Measurements from ENCODE around the gene NDUFA6.
"Not testable (repeated sequence)": the region's sequence is repeated elsewhere in the genome, so short reads cannot be mapped to it uniquely, and the experiment has no call there.

The NDUFA6 gene

GRCh38 chr22:42111798-42112197 is 21.2 kb upstream of the NDUFA6 start:
- Histone ChIP-seq H3K27ac (ENCODE audit: low read depth, low read length, poor library complexity, severe bottlenecking) (no peak overlapping the region), H3K36me3 (ENCODE audit: insufficient read depth, low read length) (no peaks in the 10 kb centered on the region), H3K79me2 (ENCODE audit: insufficient read depth, low read length) (no peaks in the 10 kb centered on the region), H3K9me3 (ENCODE audit: low read length) (peaks cover 7% of the 10 kb centered on the region; the same call in 1 of the 2 replicates), H3K27me3 (ENCODE audit: insufficient read depth, low read length) (no peaks in the 10 kb centered on the region), H4K20me1 (ENCODE audit: insufficient read depth, low read length) (no peaks in the 10 kb centered on the region), H3K4me3 (ENCODE audit: low read depth, low read length, poor library complexity, severe bottlenecking) (no peak overlapping the region), H3F3A (ENCODE audit: insufficient read depth, low read length) (no peaks in the 10 kb centered on the region), H3K4me1 (ENCODE audit: insufficient read depth, low read length, severe bottlenecking) (no peaks in the 10 kb centered on the region), H3K4me2 (ENCODE audit: low read length) (no peak overlapping the region), H3K9ac (ENCODE audit: low read length) (no peak overlapping the region), H3K9me2 (ENCODE audit: low read depth, low read length) (no peaks in the 10 kb centered on the region), H2AFZ (ENCODE audit: low read length) (no peak overlapping the region)
- TF ChIP-seq EZH2 (IDR thresholded peaks at IDR 0.05; ENCODE audit: borderline replicate concordance, low read length) (no peak), CTCF (IDR thresholded peaks at IDR 0.05; ENCODE audit: low read length) (no peak)

GRCh38 chr22:42108848-42109247 is 18.3 kb upstream of the NDUFA6 start:
- Histone ChIP-seq H3K79me2 (ENCODE audit: insufficient read depth, low read length) (no peaks in the 10 kb centered on the region), H3K27me3 (ENCODE audit: insufficient read depth, low read length) (no peaks in the 10 kb centered on the region), H3K9me3 (ENCODE audit: low read length) (peaks cover 7% of the 10 kb centered on the region), H4K20me1 (ENCODE audit: insufficient read depth, low read length) (no peaks in the 10 kb centered on the region), H3F3A (ENCODE audit: insufficient read depth, low read length) (no peaks in the 10 kb centered on the region), H3K27ac (ENCODE audit: low read depth, low read length, poor library complexity, severe bottlenecking) (no peak overlapping the region), H3K4me1 (ENCODE audit: insufficient read depth, low read length, severe bottlenecking) (no peaks in the 10 kb centered on the region), H3K9ac (ENCODE audit: low read length) (no peak overlapping the region), H3K4me2 (ENCODE audit: low read length) (no peak overlapping the region), H2AFZ (ENCODE audit: low read length) (no peak overlapping the region), H3K9me2 (ENCODE audit: low read depth, low read length) (no peaks in the 10 kb centered on the region), H3K4me3 (ENCODE audit: low read depth, low read length, poor library complexity, severe bottlenecking) (no peak overlapping the region), H3K36me3 (ENCODE audit: insufficient read depth, low read length) (no peaks in the 10 kb centered on the region)
- TF ChIP-seq EZH2 (IDR thresholded peaks at IDR 0.05; ENCODE audit: borderline replicate concordance, low read length) = no peak
- TF ChIP-seq CTCF (IDR thresholded peaks at IDR 0.05; ENCODE audit: low read length) = no peak

GRCh38 chr22:42104332-42104860 is 13.8 kb upstream of the NDUFA6 start:
- not testable (repeated sequence) for H3K4me3 ChIP-seq (ENCODE audit: low read depth, low read length, poor library complexity, severe bottlenecking); H3K27me3 ChIP-seq (ENCODE audit: insufficient read depth, low read length); H3K79me2 ChIP-seq (ENCODE audit: insufficient read depth, low read length); H3K4me2 ChIP-seq (ENCODE audit: low read length); H3K9ac ChIP-seq (ENCODE audit: low read length); H3K27ac ChIP-seq (ENCODE audit: low read depth, low read length, poor library complexity, severe bottlenecking); H3F3A ChIP-seq (ENCODE audit: insufficient read depth, low read length); H3K9me2 ChIP-seq (ENCODE audit: low read depth, low read length); H4K20me1 ChIP-seq (ENCODE audit: insufficient read depth, low read length); H3K4me1 ChIP-seq (ENCODE audit: insufficient read depth, low read length, severe bottlenecking); H2AFZ ChIP-seq (ENCODE audit: low read length); H3K36me3 ChIP-seq (ENCODE audit: insufficient read depth, low read length)
- peaks cover 19% of the 10 kb centered on the region for H3K9me3 ChIP-seq (ENCODE audit: low read length)

- no peaks in the 10 kb centered on the region for H3K27me3 ChIP-seq (ENCODE audit: insufficient read depth, low read length)
- no peaks in the 10 kb centered on the region for H3K9me2 ChIP-seq (ENCODE audit: low read depth, low read length)
- H3K4me1 ChIP-seq (ENCODE audit: insufficient read depth, low read length, severe bottlenecking) = no peaks in the 10 kb centered on the region
- peaks cover 19% of the 10 kb centered on the region for H3K9me3 ChIP-seq (ENCODE audit: low read length)
- no peaks in the 10 kb centered on the region for H3K36me3 ChIP-seq (ENCODE audit: insufficient read depth, low read length)
- no peaks in the 10 kb centered on the region for H3K79me2 ChIP-seq (ENCODE audit: insufficient read depth, low read length)
- no peak overlapping the region for H2AFZ ChIP-seq (ENCODE audit: low read length)
- no peak for TF ChIP-seq CTCF (IDR thresholded peaks at IDR 0.05; ENCODE audit: low read length)
- TF ChIP-seq EZH2 (IDR thresholded peaks at IDR 0.05; ENCODE audit: borderline replicate concordance, low read length) = no peak
- H3K27ac ChIP-seq (ENCODE audit: low read depth, low read length, poor library complexity, severe bottlenecking) = no peak overlapping the region
- no peaks in the 10 kb centered on the region for H3F3A ChIP-seq (ENCODE audit: insufficient read depth, low read length)
- no peaks in the 10 kb centered on the region for H4K20me1 ChIP-seq (ENCODE audit: insufficient read depth, low read length)
- H3K9ac ChIP-seq (ENCODE audit: low read length) = no peak overlapping the region
- H3K4me2 ChIP-seq (ENCODE audit: low read length) = no peak overlapping the region
- H3K4me3 ChIP-seq (ENCODE audit: low read depth, low read length, poor library complexity, severe bottlenecking) = no peak overlapping the region
Observed at GRCh38 chr22:42101199-42101598, 10.6 kb upstream of the NDUFA6 start.

Measured in OCI-LY1 (cell line).